ENCODE measurements around the gene FZD10. TPM values are rescaled to one million over a fixed set of nuclear protein-coding genes. Genes with fewer than 3 reads are reported as not detected.

FZD10 gene
- polyA plus RNA-seq, 3 donors, result 2.0 to 3.4 (median 3.0) TPM

- DNase-seq, result no peak
Measured at GRCh38 chr12:130201037-130201436, 38.8 kb downstream of the FZD10 start.

- DNase-seq, result no peak
Measured at GRCh38 chr12:130202201-130202600, 39.9 kb downstream of the FZD10 start.

GRCh38 chr12:130203151-130203550, 40.9 kb downstream of the FZD10 start:
- DNase-seq, result no peak

GRCh38 chr12:130204541-130204953, 42.3 kb downstream of the FZD10 start:
- no peak for DNase-seq

DNA sequence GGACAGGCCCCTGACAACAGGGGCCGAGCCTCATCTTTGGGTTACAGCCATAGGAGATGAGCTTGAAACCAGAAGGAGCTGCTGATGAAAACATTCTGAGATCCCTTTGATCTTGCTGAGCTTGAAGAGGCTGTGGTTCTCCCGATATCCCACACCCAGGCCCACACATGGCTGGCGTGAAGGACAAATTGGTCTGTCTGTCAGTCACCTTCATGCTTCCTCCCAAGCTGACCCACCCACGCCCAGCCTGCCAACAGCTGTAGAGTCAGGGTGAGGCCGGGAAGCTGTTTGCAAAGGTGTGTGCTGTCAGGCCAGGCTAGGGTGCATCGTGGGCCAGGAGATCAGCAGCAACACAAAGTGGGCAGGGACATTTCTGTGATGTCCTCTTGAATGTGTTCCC, 43.2 kb downstream of the FZD10 start:
- DNase-seq, result no peak

DNA sequence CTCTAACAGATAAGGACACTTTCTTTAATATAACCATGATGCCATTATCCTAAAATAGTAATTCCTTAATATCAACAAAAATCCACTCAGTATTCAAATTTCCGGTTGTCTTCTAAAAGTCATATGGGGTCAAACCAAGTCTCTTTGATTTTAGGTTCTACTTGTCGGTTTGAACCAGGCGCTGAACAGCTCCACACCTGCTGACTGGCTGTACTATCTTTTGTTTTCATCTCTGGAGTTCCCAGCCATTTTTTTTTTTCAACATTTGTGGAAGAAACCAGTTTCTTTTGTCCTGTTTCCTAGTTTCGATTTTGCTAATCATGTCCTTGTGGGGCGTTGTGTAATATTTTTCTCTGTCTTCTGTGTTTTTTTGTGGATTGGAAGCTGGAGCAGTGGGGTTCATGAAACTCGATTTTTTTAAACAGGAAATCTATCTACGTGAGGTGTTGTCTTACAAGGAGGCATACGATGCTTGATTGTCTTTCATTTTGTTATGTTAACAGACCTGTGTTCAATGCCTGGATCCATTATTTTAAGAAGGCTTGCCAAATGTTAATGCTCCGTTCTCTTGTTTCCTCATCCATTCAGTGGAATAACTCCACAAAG, 50.2 kb downstream of the FZD10 start:
- no peak for DNase-seq

DNA sequence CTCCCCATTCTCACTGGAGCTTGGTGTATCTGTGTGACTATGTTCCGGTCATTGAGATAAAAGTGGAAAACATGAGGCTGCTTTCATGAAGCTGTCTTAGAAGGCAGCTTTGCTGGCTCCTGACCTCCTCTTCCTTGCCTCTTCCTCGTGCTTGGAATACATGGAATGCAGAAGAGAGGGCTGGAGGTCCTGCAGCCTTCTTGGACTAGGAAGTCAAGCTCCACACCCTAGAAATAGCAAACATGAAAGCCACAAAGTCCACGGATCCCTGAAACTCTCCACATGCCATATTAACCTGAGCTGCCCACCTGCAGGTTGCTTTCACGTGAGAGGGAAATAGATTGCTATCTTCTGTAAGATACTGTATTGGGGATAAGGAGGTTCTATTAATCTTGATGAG, 51.0 kb downstream of the FZD10 start:
- DNase-seq, result no peak

DNA sequence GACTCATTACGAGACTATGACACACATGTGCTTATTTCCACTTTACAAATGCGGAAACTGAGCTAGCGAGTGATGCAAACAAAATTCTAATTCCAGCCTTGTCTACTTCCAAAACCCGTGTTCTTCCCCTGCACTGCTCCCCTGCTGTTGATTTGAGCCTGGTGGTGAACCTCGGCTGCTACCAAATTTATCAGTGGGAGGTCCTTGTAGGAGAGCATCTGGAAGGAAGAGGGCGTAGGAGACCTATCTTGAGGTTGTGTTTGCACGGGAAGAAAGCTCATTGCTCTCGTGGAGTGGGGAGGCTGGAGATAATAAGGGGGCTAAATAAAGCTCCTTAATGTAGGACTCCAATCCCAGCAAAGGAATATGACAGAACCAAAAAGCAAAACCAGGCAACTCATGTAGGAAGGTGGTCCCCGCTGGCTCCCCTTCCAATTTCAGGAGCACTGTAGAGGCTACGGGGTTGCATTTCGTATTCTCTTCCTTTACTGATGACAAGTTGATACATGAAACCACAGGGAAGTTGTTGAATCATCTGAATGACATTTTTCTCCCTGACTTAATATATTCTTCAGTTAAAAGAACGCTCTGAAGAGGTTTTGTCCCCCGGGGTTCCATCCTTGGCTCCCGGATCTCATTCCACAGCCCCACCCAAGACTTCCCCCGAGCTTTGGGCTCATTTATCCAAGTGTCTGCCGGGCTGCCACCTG, 52.6 kb downstream of the FZD10 start:
- DNase-seq, result no peak

Other genes with a start within 250 kb of the FZD10 start
- 1 to 10 TPM in 1 of 3 donors, under 1 TPM in 2; 0.13 to 3.4 (median 0.31) TPM for gene PIWIL1, start 175.4 kb downstream of the FZD10 start, polyA plus RNA-seq (ENCODE audit: insufficient read length in 3 of 3)